LHCN-M2 (cell line): Measurements from ENCODE around the gene RNF225. TPM values are rescaled to one million over a fixed set of nuclear protein-coding genes. Genes with fewer than 3 reads are reported as not detected.
"Not testable (repeated sequence)": the region's sequence is repeated elsewhere in the genome, so short reads cannot be mapped to it uniquely, and the experiment has no call there.

ENCODE experiments used
- DNase-seq: peaks from one replicate; pipeline ENCODE4 v3.0.0-alpha.2; 2012; ENCODE audit warnings: low read depth
- total RNA-seq: library from RNA; depleted of rRNA; stranded (reverse); fragments of >200 nt; gene quantifications from 2 replicates; pipeline ENCODE4 v1.2.3, GENCODE V29; 2014; rRNA removed

RNF225 gene
- total RNA-seq, 1 experiment from 2014 or later: 0.29 TPM

GRCh38 chr19:58407658-58408151 is 12.2 kb downstream of the RNF225 start:
- DNase-seq: no peak

DNA sequence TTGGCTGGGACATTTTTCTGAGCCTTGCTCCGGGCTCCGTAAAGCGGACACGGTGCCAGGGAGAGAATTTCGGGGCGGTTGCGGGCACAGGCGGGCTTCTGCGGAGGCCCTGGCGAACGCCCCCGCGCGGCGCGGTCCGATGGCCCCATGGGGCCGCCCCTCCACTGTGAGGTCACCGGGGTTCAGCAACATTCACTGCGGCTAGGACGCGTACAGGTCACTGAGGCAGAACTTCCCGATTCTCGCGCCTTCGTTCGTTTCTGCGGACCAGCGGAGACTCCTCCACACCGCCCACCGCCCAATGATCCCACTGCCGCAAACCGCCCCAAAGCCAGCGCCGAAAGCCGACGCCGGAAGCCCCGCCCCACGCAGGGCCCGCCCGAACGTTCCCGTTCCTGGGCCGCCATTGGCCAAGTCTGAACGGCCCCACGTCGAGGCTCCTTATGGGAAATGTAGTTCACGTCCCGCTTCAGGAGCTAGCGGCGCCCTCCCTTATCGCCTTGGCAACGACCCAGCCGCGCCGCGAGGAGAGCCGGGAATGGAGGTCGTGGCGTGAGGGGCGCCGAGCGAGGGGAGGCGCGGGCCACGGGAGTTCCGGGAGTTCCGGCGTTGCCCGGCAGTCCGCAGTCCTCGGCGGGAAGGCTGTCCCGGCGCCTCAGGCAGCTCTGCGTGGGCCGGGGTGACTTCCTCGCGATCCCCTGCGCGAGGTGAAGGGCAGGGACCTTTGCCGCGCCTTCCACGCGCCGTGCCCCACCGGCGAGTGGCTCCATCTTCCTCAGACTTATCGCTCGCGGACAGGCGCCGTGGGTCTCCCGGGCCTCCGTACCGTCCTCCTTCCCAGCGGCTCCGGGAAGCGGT is 12.9 kb downstream of the RNF225 start, which contains the start of gene ZNF584:
TSS of gene ZNF584 (plus strand) at position 498 of the 858 bp plus-strand sequence. CDS start 499 bp downstream, outside the sequence.
- DNase-seq: peak; percentile 92

GRCh38 chr19:58409010-58409790 is 13.7 kb downstream of the RNF225 start:
- DNase-seq: peak; percentile 36

DNA sequence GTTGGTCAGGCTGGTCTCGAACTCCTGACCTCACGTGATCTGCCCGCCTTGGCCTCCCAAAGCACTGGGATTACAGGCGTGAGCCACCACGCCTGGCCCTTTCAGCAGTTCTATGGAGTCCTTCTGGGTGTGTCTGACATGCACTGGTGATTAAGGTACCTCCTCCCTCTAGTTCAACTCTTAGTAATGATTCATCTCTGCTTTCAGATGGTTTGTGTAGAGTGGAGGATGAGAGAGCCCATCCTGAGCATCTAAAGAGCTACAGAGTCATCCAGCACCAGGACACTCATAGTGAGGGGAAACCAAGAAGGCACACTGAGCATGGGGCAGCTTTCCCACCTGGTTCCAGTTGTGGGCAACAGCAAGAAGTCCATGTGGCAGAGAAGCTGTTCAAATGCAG is 21.1 kb downstream of the RNF225 start:
- DNase-seq: no peak

DNA sequence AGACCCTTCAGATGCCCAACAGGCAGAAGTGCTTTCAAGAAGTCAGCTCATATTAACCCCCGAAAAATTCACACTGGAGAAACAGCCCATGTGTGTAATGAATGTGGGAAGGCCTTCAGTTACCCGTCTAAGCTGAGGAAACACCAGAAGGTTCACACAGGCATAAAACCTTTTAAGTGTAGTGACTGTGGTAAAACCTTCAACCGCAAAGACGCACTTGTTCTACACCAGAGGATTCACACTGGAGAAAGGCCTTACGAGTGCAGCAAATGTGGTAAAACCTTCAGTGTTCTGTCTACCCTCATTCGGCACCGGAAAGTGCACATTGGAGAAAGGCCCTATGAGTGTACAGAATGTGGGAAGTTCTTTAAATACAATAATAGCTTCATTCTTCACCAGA is 21.6 kb downstream of the RNF225 start:
- no peak for DNase-seq

DNA sequence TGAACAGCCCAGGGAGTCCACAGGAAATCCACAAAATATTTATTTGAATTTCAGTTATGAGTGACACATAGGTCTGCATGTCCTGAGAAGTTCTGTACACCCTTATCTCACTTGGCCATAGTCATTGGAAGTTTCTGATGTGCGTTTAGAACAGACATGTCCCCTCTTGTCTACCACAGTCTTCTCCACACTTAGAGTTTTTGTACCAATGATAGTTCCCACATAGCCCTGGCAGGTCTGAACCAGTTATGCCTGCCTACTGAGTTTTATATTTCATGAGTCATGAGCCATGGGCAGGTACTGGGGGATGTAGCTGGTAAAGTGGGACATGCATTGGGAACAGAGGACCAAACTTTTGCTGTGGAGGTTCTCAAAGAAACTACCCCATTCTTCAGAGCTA is 33.2 kb downstream of the RNF225 start:
- no peak for DNase-seq

DNA sequence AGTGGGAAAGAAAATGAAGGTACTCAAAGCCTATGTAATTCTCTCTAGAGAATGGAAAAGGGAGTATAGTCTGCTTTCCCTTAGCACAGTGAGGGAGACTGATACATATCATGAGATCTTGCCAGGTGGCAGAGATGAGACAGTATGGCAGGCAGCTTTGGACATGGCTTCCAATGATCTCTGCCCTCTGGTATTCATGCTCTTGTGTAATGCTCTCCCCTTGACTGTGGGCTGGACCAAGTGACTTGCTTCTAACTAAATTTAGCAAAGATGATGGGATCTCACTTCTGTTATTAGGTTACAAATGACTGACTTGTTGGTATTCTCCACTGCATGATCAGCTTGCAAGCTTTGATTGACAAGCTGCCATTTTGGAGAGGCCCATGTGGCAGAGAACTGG is 34.3 kb downstream of the RNF225 start:
- DNase-seq: no peak

DNA sequence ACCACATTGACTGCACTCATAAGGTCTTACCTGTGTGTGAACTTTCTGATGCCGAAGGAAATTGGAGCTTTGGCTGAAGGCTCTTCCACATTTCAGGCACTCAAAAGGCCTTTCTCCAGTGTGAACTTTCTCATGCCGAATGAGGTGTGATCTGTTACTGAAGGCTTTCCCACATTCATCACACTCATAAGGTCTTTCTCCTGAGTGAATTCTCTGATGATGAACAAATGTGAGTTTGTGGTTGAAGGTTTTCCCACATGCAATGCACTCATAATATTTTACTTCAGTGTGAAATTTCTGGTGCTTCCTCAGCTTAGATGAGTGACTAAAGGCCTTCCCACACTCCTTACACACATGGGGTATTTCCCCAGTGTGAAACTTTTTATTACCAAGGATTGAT is 38.8 kb downstream of the RNF225 start:
- peak; percentile 25 for DNase-seq

GRCh38 chr19:58439576-58440554 is 44.4 kb downstream of the RNF225 start, which contains the start of gene ZNF132:
TSS of gene ZNF132 (minus strand) at chr19:58440153. CDS start at chr19:58439821, 332 bp downstream.
- peak; percentile 99 for DNase-seq

GRCh38 chr19:58440556-58440955 is 45.1 kb downstream of the RNF225 start:
- no peak for DNase-seq

DNA sequence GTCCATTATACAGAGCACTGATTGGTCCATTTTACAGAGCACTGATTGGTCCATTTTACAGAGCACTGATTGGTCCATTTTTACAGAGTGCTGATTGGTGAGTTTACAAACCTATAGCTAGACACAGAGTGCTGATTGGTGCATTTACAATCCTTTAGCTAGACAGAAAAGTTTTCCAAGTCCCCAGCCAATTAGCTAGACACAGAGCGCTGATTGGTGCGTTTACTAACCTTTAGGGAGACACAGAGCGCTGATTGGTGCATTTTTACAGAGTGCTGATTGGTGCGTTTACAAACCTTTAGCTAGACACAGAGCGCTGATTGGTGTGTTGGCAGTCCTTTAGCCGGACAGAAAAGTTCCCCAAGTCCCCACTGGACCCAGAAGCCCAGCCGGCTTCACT is 47.5 kb downstream of the RNF225 start:
- not testable (repeated sequence) for DNase-seq

Other genes with a start within 250 kb of the RNF225 start
- 10.5 and 11.8 TPM in 2 replicates for gene ZNF329, start 244.9 kb upstream of the RNF225 start, total RNA-seq
- 12.2 and 12.7 TPM in 2 replicates for gene ZNF274, start 212.6 kb upstream of the RNF225 start, total RNA-seq
- 43.8 and 49.2 TPM in 2 replicates for gene ZNF544, start 166.7 kb upstream of the RNF225 start, total RNA-seq
- gene ZNF8, start 116.7 kb upstream of the RNF225 start, total RNA-seq: 4.5 and 6.2 TPM in 2 replicates
- gene ERVK3-1, start 90.3 kb upstream of the RNF225 start, total RNA-seq: 52.8 and 59.9 TPM in 2 replicates
- 2.6 and 3.5 TPM in 2 replicates for gene ZSCAN22, start 68.7 kb upstream of the RNF225 start, total RNA-seq
- gene A1BG, start 42.2 kb upstream of the RNF225 start, total RNA-seq: 27.7 and 62.6 TPM in 2 replicates
- 1.1 TPM in 2 replicates for gene ZNF497, start 32.9 kb upstream of the RNF225 start, total RNA-seq
- 4.6 and 6.0 TPM in 2 replicates for gene ZNF837, start 14.6 kb upstream of the RNF225 start, total RNA-seq
- gene RPS5, start 8.4 kb upstream of the RNF225 start, total RNA-seq: 1,719 and 2,296 TPM in 2 replicates
- 16.5 and 18.8 TPM in 2 replicates for gene ZNF584, start 13.0 kb downstream of the RNF225 start, total RNA-seq
- gene ZNF132, start 44.5 kb downstream of the RNF225 start, total RNA-seq: 5.3 and 5.7 TPM in 2 replicates
- gene ZNF324B, start 56.0 kb downstream of the RNF225 start, total RNA-seq: 7.8 and 8.6 TPM in 2 replicates
- gene ZNF324, start 71.4 kb downstream of the RNF225 start, total RNA-seq: 14.9 and 15.5 TPM in 2 replicates
- 17.1 and 19.6 TPM in 2 replicates for gene ZNF446, start 80.7 kb downstream of the RNF225 start, total RNA-seq
- 2.7 and 9.9 TPM in 2 replicates for gene SLC27A5, start 116.3 kb downstream of the RNF225 start, total RNA-seq
- 9.2 and 10.1 TPM in 2 replicates for gene ZBTB45, start 124.2 kb downstream of the RNF225 start, total RNA-seq
- gene TRIM28, start 148.4 kb downstream of the RNF225 start, total RNA-seq: 413 and 418 TPM in 2 replicates
- gene CHMP2A, start 159.4 kb downstream of the RNF225 start, total RNA-seq: 84.8 and 125 TPM in 2 replicates
- 66.9 and 73.9 TPM in 2 replicates for gene UBE2M, start 163.0 kb downstream of the RNF225 start, total RNA-seq
- 13.1 and 16.5 TPM in 2 replicates for gene MZF1, start 177.7 kb downstream of the RNF225 start, total RNA-seq